HG03139 (cell line): ENCODE results near the gene TDG.

Experiments used
- ATAC-seq: cut with Tn5 transposase; IDR thresholded peaks from one replicate; pipeline ENCODE4 v1.9.1; 2021; ENCODE audit not compliant: unreplicated experiment

TDG gene

GRCh38 chr12:103958621-103959020, 7.1 kb upstream of the TDG start:
- ATAC-seq = no peak

- no peak for ATAC-seq
These were observed 5.0 kb upstream of the TDG start for GRCh38 chr12:103960616-103961227.

- no peak for ATAC-seq
These were observed 3.2 kb upstream of the TDG start for GRCh38 chr12:103962493-103962892.

GRCh38 chr12:103964805-103965204, 867 bp upstream of the TDG start:
- ATAC-seq = no peak

GRCh38 chr12:103965255-103965589, 450 bp upstream of the TDG start:
- no peak for ATAC-seq

GRCh38 chr12:103966736-103967135, 1.1 kb downstream of the TDG start:
- ATAC-seq = no peak

GRCh38 chr12:103969391-103969790, 3.7 kb downstream of the TDG start:
- no peak for ATAC-seq

GRCh38 chr12:103973909-103974308, 8.2 kb downstream of the TDG start:
- ATAC-seq = no peak

- no peak for ATAC-seq
These were observed 9.7 kb downstream of the TDG start for GRCh38 chr12:103975368-103975767.

GRCh38 chr12:103978384-103978982, 12.8 kb downstream of the TDG start:
- ATAC-seq = no peak

GRCh38 chr12:103986829-103987228, 21.2 kb downstream of the TDG start:
- ATAC-seq = no peak

- no peak for ATAC-seq
These were observed 28.6 kb downstream of the TDG start for GRCh38 chr12:103994235-103994634.

GRCh38 chr12:103996595-103996994, 30.9 kb downstream of the TDG start:
- no peak for ATAC-seq

- no peak for ATAC-seq
These were observed 31.7 kb downstream of the TDG start for GRCh38 chr12:103997286-103997900.

- ATAC-seq = no peak
These were observed 33.3 kb downstream of the TDG start for GRCh38 chr12:103998976-103999375.

GRCh38 chr12:104000807-104001434, 35.2 kb downstream of the TDG start:
- ATAC-seq = no peak

- ATAC-seq = no peak
These were observed 37.0 kb downstream of the TDG start for GRCh38 chr12:104002686-104003085.

- ATAC-seq = no peak
These were observed 37.9 kb downstream of the TDG start for GRCh38 chr12:104003596-104003995.

GRCh38 chr12:104006929-104007328, 41.3 kb downstream of the TDG start:
- no peak for ATAC-seq

- no peak for ATAC-seq
These were observed 44.4 kb downstream of the TDG start for GRCh38 chr12:104010121-104010520.

- ATAC-seq = no peak
These were observed 45.0 kb downstream of the TDG start for GRCh38 chr12:104010606-104011169.

GRCh38 chr12:104011253-104011652, 45.6 kb downstream of the TDG start:
- no peak for ATAC-seq
